Measurements from ENCODE around the gene ATP2B2. TPM values are rescaled to one million over a fixed set of nuclear protein-coding genes. Genes with fewer than 3 reads are reported as not detected.
"Not testable (repeated sequence)": the region's sequence is repeated elsewhere in the genome, so short reads cannot be mapped to it uniquely, and the experiment has no call there.

Gene ATP2B2
- polyA plus RNA-seq, 10 donors = 0.53 to 9.3 (median 5.6) TPM

DNA sequence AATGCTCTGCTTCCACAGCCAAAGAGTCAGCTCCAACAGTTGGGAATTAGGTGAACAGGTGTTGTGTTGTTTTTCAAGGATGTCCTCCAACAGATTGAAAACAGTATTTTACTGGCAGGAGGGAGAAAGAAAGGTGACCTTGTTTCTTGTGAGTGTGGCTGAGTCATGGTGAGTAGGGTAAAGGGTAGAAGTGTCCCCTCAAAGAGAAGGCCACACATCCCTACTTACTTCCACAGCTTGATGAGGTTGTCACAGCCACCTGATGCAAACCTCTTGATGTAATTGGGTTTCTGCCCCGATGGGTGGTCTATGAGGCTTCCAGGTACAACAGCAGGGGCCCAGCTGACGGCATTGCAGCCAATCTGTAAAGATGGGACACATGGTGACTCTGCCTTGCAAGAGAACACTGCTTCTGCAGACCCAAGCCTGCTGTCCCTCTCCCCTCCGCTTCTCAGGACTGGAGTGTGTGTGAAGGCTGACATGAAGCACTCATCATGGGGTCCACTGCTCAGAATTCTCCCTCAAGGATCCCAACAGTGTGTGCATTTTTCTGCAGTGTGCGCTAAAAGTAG is 200.0 kb downstream of the ATP2B2 start:
- DNase-seq = no peak

- no peak for DNase-seq
These were observed 200.5 kb downstream of the ATP2B2 start for GRCh38 chr3:10304905-10305304.

DNA sequence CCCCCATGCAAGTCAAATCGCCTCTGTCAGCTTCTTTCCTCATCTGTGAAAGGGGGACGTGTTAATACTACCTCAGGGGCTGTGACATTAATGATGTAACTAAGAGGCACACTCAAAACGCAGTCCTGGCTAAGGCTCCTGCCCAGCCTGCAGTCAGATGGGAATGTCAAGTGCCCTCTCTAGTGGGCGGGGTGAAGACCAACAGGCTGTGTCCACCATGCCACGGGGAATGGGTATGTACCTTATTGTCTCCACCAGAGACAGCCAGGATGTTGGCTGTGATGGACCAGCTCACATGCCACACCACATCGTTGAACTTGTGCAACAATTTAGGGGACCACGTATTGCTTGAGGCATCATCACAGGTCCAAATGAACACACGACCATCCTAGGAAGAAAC is 201.6 kb downstream of the ATP2B2 start:
- DNase-seq = no peak

DNA sequence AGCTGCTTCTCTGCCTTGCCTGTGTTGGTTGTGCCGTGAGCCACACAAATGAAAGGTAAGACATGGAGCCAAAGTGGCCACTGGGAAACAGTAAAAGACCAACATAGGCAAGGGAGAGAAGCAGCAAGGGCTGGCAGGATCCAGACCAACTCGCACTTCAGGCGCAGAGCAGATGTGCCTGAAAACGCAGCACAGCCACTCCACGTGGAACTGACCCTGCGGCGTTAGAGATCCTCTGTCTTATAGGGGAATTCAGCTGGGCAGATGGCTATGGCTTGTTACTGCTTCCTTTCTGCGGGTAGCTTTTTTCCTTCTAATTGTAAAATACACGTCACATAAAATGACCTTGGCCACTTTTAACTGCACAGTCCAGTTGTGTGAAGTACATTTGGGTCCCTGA is 202.3 kb downstream of the ATP2B2 start:
- DNase-seq = no peak

GRCh38 chr3:10300087-10300486 is 205.3 kb downstream of the ATP2B2 start:
- no peak for DNase-seq

DNA sequence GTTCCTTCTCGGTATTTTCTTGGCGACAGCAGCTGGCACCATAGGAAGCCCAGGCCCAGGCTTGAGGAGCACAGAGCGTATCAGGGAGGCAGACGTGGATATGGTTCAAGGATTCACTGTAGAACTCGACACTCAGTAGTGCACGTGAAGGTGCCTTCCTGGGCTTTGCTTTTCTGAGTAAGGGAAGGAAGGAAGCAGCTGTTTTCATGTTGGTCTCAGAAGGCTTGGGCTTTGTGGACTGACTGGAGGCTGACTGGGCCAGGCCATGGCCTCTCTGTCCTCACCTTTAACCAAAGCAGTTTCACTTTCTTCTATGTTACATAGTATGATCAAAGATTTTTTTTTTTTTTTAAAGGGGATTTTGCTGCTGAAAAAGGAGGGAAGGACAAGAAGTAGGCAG is 205.7 kb downstream of the ATP2B2 start:
- no peak for DNase-seq

DNA sequence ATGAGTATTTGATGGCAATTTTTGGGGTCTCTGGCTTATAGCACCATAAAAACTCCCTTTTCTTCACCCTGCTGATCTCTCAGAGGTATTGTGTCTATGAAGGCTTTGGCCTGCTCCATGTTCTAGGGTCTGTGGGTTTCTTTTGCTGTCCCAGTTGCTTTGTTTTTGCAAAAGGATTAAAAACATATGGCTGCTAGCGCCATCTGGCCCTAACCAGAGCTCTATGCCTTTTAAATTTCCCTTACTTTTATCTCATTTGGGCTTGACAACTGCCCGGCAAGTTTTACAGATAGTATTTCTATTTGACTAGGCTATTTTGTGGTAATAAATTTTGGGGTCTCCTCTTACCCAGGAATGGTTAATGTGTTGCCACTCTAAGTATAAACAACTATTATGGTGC is 206.2 kb downstream of the ATP2B2 start:
- DNase-seq = no peak

DNA sequence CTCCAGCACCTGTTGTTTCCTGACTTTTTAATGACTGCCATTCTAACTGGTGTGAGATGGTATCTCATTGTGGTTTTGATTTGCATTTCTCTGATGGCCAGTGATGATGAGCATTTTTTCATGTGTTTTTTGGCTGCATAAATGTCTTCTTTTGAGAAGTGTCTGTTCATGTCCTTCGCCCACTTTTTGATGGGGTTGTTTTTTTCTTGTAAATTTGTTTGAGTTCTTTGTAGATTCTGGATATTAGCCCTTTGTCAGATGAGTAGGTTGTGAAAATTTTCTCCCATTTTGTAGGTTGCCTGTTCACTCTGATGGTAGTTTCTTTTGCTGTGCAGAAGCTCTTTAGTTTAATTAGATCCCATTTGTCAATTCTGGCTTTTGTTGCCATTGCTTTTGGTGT is 207.3 kb downstream of the ATP2B2 start:
- DNase-seq = not testable (repeated sequence)

DNA sequence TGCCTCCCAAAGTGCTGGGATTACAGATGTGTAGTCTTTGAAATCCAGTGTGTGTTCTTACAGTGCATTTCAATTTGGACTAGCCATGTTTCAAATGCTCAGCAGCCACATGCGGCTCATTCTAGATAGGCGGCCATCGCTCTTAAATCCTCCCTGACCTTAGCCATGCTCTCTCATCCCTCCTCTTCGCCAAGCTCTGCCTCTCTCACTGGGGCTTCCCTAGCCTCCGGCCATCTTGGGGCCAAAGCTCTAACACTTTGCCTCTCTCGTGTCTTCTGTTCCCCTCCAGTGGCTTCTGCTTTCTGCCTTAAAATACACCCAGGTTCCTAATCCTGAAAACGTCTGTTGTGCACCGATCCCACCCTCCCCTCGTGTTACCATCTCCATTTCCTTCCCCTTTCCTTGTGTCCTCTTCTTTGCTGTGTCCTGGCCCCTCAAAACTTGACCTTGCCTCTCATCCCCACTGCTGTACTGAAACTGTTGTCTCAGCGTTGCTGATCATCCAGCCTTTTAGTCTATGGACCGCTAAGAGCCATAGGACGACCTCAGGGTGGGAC is 211.3 kb downstream of the ATP2B2 start:
- no peak for DNase-seq

- no peak for DNase-seq
These were observed 212.6 kb downstream of the ATP2B2 start, which contains the start of gene GHRL for GRCh38 chr3:10292505-10293419. Gene GHRL, minus strand, starts transcription at chr3:10292947. Its CDS starts 2,767 bp downstream, at chr3:10290180.

DNA sequence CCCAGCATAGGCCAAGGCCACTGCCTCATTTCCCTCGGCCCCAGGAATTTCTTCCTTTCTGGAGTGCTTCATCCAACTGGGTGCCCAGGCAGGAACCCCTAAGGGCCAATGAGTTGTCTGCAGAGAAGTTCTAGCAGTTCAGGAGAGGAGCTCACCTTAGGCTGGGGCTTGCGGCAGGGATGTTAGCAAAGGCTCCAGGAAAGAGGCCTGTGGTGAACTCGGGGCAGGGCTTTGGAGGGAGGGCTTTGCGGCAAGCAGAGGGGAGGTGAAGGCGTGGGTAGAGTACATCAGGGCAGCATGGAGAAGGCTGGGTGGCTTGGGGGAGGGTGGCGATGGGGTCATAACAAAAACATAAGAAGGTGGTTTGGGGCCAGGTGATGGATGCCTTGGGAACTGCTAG is 213.7 kb downstream of the ATP2B2 start:
- no peak for DNase-seq

DNA sequence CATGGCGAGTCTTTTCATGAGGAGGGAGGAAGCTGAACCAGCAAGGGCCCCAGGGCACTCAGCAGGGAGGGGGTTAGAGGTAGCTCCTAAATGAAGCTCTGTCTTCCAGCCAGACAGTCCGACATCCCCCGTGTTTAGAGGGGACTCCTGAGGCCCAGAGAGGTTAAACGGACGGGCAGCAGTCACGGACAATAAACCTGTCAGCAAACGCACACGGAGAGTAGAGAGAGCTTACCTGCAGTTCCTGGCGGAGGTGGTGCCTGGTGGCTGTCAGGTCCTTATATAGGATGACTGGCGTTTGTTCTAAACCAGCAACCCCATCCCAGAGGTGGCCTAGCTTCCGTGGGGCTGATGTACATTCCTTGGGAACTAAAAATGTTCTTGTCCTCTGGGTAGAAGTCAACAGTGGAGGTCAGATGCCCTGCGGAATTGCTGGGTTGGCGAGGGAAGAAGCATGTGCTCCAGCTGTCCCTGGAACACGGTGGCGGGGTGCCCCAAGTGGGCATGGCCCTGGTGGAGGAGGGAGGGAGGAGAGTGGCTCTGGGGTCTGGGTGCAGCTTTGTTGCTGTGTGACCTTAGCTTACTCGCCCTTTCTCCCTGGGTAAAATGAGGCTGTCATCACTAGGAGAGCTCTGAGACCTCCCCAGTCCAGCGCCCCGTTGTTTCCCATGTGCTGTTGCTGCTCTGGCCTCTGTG is 214.8 kb downstream of the ATP2B2 start:
- DNase-seq = no peak

DNA sequence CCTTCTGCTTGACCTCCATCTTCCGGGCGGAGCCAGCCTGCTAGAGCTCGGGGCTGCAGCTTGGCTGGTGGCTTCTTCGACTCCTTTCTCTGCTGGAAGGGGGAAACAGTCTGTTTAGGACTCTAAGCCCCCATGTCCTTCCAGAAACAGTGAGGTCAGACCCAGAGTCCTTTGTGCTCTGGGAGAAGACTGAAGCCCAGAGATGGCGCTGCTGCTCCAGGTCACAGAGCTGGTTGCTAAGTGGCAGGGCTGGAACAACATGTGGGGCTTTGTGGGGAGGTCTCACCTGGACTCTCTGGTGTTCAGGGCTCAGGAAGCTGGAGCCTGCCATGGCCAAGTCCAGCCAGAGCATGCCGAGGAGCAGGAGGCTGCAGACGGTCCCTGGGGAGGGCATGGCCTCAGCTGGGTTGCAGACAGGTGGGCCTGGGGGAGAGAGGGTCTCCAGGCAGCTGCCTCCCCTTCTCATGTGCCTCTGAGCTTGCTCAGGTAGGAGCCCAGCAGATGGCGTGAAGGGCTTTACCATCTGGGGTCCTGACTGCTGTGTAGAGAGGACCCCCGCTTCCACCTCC is 215.5 kb downstream of the ATP2B2 start:
- no peak for DNase-seq

GRCh38 chr3:10289077-10289476 is 216.3 kb downstream of the ATP2B2 start:
- DNase-seq = no peak

- no peak for DNase-seq
These were observed 216.8 kb downstream of the ATP2B2 start for GRCh38 chr3:10288575-10288960.

GRCh38 chr3:10287936-10288574 is 217.3 kb downstream of the ATP2B2 start:
- no peak for DNase-seq

DNA sequence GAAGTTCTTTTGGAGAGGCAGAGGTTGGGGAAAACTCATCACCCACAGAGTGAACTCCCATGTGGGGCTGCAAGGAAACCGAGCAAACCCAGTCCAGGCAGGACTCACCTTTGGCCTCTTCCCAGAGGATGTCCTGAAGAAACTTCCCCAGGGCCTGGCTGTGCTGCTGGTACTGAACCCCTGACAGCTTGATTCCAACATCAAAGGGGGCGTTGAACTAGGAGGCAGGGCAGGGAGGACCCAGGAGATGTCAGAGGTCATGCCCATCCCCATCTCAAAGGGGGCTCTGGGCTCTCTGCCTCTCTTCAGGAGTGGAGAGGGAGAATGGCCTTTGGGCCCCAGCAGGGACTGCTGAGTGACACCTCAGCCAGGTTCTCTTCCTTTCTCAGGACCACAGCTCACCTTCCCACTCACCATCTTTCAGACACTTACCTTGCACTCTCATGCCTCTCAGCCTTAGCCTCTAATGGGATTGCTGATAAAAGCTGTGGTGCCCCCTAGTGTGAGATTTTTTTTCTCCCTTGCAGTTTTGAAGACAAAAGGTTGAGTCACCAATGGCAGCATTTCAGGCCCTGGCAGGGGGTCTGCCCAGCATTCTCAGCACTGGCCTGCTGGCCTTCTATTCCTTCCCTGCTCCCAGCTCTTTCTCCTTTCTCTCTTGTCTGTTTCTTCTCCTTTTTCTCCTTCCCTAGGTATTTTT is 218.6 kb downstream of the ATP2B2 start:
- peak in 2 of 3 donors; percentile 61 to 71 for DNase-seq

- DNase-seq = no peak
These were observed 219.3 kb downstream of the ATP2B2 start for GRCh38 chr3:10286133-10286524.

DNA sequence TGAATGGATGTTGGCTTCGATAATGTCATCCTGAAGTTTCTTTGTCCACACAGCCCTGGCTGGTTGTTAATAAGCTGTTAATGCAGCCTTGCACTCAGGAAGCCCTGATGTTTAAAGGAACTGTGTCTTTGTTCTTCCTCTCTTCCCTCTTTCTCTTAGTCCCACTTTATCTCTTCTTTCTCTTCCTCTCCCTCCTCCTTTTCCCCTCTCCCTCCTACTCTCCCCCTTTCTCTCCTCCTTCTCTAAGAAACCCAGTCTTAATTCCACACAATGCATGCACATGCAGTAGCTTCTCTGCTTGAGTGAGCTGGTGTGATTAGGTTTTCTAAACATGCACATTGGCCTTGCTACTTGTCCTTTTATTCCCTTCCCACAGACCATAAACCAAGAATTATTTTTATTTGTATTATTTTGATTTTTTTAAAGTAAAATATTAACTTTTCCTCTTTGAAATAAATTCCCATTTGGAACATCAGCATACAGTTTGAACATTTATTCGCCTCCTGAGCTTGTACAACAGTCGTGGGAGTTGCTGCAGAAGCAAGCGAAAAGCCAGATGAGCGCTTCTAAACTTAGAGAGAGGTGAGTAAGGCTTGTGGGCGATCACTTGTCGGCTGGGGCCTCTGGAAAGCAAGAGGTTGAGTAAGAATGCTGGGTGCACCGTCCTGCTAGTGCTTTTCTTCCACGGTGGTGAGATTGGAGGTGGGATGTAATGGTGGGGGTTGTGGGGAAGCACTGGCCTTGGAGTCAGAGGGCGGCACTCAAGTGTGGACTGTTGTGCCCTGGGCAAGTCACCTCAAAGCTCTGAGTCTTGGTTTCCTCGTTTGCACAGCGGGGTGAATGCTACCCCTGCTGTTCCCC is 219.9 kb downstream of the ATP2B2 start:
- no peak for DNase-seq

- DNase-seq = no peak
These were observed 220.9 kb downstream of the ATP2B2 start for GRCh38 chr3:10284496-10284895.
